HL-60 (cell line): ENCODE measurements around the gene PLCL2.

Source experiments
- DNase-seq, 2 experiments: peaks; one replicate each; pipeline ENCODE4 v3.0.0-alpha.2; 2010 to 2020; ENCODE audit warnings: low read depth in 1 of 2, low spot score in 1 of 2
- H3K27ac ChIP-seq: fragments of 250-450 bp; sonication (Bioruptor Pico); replicated peaks from 2 replicates; pipeline ENCODE4 v1.5.1; 2020; ENCODE audit warnings: mild to moderate bottlenecking, moderate library complexity
- H3K27me3 ChIP-seq: fragments of 250-450 bp; sonication (Bioruptor Pico); 2 replicates; pipeline ENCODE4 v1.5.1; 2021; ENCODE audit warnings: mild to moderate bottlenecking, moderate library complexity; ENCODE audit not compliant: insufficient read depth, poor library complexity, severe bottlenecking
- H3K4me3 ChIP-seq: replicated peaks from 2 replicates; pipeline ENCODE4 v1.5.1; 2011; ENCODE audit warnings: mild to moderate bottlenecking, control low read depth, low read length; ENCODE audit not compliant: insufficient read depth
- GABPA ChIP-seq: IDR thresholded peaks from 2 replicates; pipeline ENCODE4 v1.6.1; 2012; ENCODE audit warnings: low read depth
- POLR2AphosphoS5 ChIP-seq: IDR thresholded peaks from 2 replicates; pipeline ENCODE4 v1.6.1; 2012; ENCODE audit warnings: low read depth
- SPI1 ChIP-seq: IDR thresholded peaks from 2 replicates; pipeline ENCODE4 v1.6.1; 2012; ENCODE audit warnings: low read depth, mild to moderate bottlenecking, borderline replicate concordance
- TF ChIP-seq, protein P1 (sequence below): IDR thresholded peaks from one replicate; pipeline ENCODE4 v1.5.1; 2011; ENCODE audit warnings: low read length, control low read depth, inconsistent platforms; ENCODE audit not compliant: insufficient read depth
- TF ChIP-seq, protein P2 (sequence below): IDR thresholded peaks from 2 replicates; pipeline ENCODE4 v1.6.1; 2012; ENCODE audit warnings: low read depth; ENCODE audit not compliant: insufficient replicate concordance

Gene PLCL2

DNA sequence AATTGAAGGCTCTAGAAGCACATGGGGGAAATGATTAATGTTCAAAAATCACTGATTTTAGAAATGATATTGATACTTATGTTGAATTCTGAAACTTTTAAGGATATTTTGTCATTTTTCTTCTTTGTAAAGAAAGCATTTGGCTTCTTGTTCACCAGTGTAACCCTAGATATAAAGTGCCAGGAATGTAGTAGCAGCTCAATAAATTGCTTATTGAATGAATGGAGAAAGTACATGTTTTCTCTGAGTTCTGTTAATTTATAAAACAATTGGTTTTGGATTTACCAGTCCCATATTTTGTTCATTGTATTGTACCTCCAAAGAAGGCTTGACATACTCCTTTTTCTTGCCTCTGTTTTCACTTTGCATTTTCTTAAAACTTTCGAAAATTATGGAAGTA, 2.4 kb downstream of the PLCL2 start:
- no peak for DNase-seq
- TF ChIP-seq, protein P1, sequence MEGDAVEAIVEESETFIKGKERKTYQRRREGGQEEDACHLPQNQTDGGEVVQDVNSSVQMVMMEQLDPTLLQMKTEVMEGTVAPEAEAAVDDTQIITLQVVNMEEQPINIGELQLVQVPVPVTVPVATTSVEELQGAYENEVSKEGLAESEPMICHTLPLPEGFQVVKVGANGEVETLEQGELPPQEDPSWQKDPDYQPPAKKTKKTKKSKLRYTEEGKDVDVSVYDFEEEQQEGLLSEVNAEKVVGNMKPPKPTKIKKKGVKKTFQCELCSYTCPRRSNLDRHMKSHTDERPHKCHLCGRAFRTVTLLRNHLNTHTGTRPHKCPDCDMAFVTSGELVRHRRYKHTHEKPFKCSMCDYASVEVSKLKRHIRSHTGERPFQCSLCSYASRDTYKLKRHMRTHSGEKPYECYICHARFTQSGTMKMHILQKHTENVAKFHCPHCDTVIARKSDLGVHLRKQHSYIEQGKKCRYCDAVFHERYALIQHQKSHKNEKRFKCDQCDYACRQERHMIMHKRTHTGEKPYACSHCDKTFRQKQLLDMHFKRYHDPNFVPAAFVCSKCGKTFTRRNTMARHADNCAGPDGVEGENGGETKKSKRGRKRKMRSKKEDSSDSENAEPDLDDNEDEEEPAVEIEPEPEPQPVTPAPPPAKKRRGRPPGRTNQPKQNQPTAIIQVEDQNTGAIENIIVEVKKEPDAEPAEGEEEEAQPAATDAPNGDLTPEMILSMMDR, result no peak
- TF ChIP-seq SPI1, result no peak
- TF ChIP-seq POLR2AphosphoS5, result no peak
- TF ChIP-seq, protein P2, sequence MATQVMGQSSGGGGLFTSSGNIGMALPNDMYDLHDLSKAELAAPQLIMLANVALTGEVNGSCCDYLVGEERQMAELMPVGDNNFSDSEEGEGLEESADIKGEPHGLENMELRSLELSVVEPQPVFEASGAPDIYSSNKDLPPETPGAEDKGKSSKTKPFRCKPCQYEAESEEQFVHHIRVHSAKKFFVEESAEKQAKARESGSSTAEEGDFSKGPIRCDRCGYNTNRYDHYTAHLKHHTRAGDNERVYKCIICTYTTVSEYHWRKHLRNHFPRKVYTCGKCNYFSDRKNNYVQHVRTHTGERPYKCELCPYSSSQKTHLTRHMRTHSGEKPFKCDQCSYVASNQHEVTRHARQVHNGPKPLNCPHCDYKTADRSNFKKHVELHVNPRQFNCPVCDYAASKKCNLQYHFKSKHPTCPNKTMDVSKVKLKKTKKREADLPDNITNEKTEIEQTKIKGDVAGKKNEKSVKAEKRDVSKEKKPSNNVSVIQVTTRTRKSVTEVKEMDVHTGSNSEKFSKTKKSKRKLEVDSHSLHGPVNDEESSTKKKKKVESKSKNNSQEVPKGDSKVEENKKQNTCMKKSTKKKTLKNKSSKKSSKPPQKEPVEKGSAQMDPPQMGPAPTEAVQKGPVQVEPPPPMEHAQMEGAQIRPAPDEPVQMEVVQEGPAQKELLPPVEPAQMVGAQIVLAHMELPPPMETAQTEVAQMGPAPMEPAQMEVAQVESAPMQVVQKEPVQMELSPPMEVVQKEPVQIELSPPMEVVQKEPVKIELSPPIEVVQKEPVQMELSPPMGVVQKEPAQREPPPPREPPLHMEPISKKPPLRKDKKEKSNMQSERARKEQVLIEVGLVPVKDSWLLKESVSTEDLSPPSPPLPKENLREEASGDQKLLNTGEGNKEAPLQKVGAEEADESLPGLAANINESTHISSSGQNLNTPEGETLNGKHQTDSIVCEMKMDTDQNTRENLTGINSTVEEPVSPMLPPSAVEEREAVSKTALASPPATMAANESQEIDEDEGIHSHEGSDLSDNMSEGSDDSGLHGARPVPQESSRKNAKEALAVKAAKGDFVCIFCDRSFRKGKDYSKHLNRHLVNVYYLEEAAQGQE, result no peak
- TF ChIP-seq GABPA, result no peak
- Histone ChIP-seq H3K27ac (no peak overlapping the region), H3K4me3 (no peak overlapping the region), H3K27me3 (no peaks in the 10 kb centered on the region)

DNA sequence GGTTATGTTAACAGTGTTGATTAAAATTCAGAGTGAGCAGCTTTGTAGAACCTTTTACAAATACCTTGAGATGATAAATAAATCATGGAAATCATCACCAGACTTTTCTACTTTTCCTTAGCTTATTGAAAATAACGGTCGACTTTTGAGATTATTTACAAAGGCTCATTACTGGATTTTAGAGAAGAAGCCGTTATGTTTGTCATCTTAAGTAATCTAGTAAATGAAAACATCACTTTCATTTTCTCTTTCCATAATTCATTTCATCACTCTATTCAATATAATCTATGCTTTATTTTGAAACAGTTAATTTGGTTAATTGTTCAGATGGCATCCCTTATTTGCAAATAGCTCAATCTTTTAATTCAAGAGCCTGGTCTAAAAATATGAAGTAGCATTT, 3.6 kb downstream of the PLCL2 start:
- Histone ChIP-seq H3K4me3 (no peak overlapping the region), H3K27me3 (no peaks in the 10 kb centered on the region), H3K27ac (no peak overlapping the region)
- TF ChIP-seq, protein P2, result no peak
- TF ChIP-seq, protein P1, result no peak
- no peak for TF ChIP-seq POLR2AphosphoS5
- no peak for TF ChIP-seq GABPA
- TF ChIP-seq SPI1, result no peak
- DNase-seq, result no peak

DNA sequence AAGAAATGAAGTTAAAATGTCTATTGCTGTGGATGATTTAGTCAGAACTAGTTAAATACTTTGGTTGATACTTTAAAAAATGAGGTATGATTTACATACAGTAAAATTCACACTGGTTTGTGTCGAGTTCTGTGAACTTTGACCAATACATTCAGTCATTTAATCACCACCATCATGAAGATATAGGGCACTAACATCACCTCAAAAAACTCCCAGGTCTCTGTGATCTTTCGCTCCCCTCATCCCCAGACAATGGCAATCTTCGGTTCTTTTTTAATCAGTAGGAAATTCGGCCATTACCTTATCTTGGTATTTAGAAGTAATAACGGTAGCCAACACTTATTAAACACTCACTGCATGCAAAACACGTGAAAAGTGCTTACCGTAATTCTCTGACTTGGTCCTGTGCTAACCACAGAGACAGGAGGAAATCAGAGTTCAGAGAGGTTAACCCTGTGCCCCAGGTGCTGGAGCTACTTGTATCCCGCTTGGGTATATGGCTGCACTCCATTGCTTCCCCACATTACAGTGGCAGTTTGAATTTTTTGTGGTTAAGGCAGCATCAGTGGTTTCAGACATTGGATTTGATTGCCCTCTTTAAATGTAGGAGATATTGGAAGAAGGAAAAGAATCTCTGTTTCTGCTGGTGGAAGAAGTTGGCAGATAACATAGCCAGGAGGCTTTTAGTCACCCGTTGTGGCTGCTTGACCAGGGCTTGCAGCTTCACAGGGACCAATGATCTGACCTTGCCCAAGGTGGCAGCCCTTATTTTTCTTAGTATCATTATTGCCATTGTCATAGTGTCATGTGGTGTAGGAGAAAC, 4.2 kb downstream of the PLCL2 start:
- DNase-seq, result no peak
- H3K27me3 ChIP-seq, result no peaks in the 10 kb centered on the region
- no peak overlapping the region for H3K27ac ChIP-seq
- TF ChIP-seq POLR2AphosphoS5 (no peak), SPI1 (no peak), GABPA (no peak)
- TF ChIP-seq, protein P2, result no peak
- TF ChIP-seq, protein P1, result no peak
- no peak overlapping the region for H3K4me3 ChIP-seq
